Activated CD4-positive, alpha-beta T cell treated with anti-CD3 and anti-CD28 coated beads, Interleukin-2, amount 50 U/mL, for 4 hours (primary cell): ENCODE data around the gene SIGLEC5.

Source experiments
- DNase-seq, 2 experiments: peaks; one replicate each; pipeline ENCODE4 v3.0.0-alpha.2; 2020

SIGLEC5 gene

GRCh38 chr19:51587264-51588191, 42.7 kb downstream of the SIGLEC5 start:
- DNase-seq = no peak

GRCh38 chr19:51586799-51587198, 43.4 kb downstream of the SIGLEC5 start:
- DNase-seq = no peak

- DNase-seq = no peak
Measured at GRCh38 chr19:51586103-51586728, 44.0 kb downstream of the SIGLEC5 start.

GRCh38 chr19:51576850-51577249, 53.4 kb downstream of the SIGLEC5 start:
- no peak for DNase-seq

- DNase-seq = no peak
Measured at GRCh38 chr19:51573331-51573730, 56.9 kb downstream of the SIGLEC5 start.

- DNase-seq = no peak
Measured at GRCh38 chr19:51572908-51573307, 57.3 kb downstream of the SIGLEC5 start.

- DNase-seq = no peak
Measured at GRCh38 chr19:51572410-51572809, 57.8 kb downstream of the SIGLEC5 start.

GRCh38 chr19:51571599-51571998, 58.6 kb downstream of the SIGLEC5 start:
- DNase-seq = no peak

- peak; percentile 84 to 89 for DNase-seq
Measured at GRCh38 chr19:51570962-51571575, 59.1 kb downstream of the SIGLEC5 start, which contains the start of gene ZNF175. TSS of gene ZNF175 (plus strand) at chr19:51571283. CDS start at chr19:51573330, 2,047 bp downstream.

- DNase-seq = no peak
Measured at GRCh38 chr19:51568456-51568855, 61.7 kb downstream of the SIGLEC5 start.

GRCh38 chr19:51567583-51567982, 62.6 kb downstream of the SIGLEC5 start:
- no peak for DNase-seq

- DNase-seq = no peak
Measured at GRCh38 chr19:51566489-51567100, 63.6 kb downstream of the SIGLEC5 start.

GRCh38 chr19:51565583-51565982, 64.6 kb downstream of the SIGLEC5 start:
- no peak for DNase-seq

- no peak for DNase-seq
Measured at GRCh38 chr19:51564791-51565190, 65.4 kb downstream of the SIGLEC5 start.
